ENCODE results near the gene GFER.

DNA sequence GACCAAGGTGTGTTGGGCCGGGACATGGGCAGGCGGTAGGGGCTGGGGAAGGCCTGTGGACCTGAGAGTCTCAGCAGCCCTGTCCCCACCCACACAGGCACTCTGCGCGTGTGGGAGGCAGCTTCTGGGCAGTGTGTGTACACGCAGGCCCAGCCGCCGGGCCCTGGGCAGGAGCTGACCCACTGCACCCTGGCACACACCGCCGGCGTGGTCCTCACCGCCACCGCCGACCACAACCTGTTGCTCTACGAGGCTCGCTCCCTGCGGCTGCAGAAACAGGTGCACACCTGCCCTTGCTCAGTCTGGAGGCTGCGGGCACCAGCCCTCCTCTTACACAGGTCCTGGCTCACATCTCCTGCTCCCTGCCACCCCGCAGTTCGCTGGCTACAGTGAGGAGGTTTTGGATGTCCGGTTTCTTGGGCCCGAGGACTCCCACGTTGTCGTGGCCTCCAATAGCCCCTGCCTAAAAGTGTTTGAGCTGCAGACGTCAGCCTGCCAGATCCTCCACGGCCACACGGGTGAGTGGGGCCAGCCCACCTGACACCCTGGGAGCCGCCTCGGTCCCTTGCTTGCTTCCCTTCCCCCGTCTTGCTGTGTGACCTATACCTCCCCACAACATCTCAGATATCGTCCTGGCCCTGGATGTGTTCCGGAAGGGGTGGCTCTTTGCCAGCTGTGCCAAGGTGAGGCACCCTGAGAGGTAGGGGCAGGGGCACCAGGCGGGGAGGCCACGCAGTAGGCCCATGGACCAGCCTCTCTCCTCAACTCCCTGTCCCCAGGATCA lies 8.4 kb upstream of the GFER start:
- TF ChIP-seq, protein P1, sequence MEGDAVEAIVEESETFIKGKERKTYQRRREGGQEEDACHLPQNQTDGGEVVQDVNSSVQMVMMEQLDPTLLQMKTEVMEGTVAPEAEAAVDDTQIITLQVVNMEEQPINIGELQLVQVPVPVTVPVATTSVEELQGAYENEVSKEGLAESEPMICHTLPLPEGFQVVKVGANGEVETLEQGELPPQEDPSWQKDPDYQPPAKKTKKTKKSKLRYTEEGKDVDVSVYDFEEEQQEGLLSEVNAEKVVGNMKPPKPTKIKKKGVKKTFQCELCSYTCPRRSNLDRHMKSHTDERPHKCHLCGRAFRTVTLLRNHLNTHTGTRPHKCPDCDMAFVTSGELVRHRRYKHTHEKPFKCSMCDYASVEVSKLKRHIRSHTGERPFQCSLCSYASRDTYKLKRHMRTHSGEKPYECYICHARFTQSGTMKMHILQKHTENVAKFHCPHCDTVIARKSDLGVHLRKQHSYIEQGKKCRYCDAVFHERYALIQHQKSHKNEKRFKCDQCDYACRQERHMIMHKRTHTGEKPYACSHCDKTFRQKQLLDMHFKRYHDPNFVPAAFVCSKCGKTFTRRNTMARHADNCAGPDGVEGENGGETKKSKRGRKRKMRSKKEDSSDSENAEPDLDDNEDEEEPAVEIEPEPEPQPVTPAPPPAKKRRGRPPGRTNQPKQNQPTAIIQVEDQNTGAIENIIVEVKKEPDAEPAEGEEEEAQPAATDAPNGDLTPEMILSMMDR (tag by site-specific recombination; IDR thresholded peaks at IDR 0.05) = no peak
- TF ChIP-seq, protein P2, sequence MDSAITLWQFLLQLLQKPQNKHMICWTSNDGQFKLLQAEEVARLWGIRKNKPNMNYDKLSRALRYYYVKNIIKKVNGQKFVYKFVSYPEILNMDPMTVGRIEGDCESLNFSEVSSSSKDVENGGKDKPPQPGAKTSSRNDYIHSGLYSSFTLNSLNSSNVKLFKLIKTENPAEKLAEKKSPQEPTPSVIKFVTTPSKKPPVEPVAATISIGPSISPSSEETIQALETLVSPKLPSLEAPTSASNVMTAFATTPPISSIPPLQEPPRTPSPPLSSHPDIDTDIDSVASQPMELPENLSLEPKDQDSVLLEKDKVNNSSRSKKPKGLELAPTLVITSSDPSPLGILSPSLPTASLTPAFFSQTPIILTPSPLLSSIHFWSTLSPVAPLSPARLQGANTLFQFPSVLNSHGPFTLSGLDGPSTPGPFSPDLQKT (IDR thresholded peaks at IDR 0.05; ENCODE audit: borderline replicate concordance, low read depth, low read length) = no peak
- no peak for TF ChIP-seq ZNF416 (tag by site-specific recombination; IDR thresholded peaks at IDR 0.05)
